Mesothelial cell of epicardium (in vitro differentiated cells): Measurements from ENCODE around the gene SPRED2. TPM values are rescaled to one million over a fixed set of nuclear protein-coding genes. Genes with fewer than 3 reads are reported as not detected.

ENCODE experiments used
- DNase-seq, 2 experiments: peaks; one replicate each; pipeline ENCODE4 v3.0.0; 2021; ENCODE audit warnings: low spot score in 2 of 2; ENCODE audit not compliant: unreplicated experiment in 2 of 2
- H3K27ac Mint-ChIP-seq: 2 replicates; pipeline ENCODE4 v1.8.0; 2021; ENCODE audit warnings: mixed read lengths
- H3K27me3 Mint-ChIP-seq: 2 replicates; pipeline ENCODE4 v1.8.0; 2021; ENCODE audit warnings: low read depth, mixed read lengths
- H3K36me3 Mint-ChIP-seq: 2 replicates; pipeline ENCODE4 v1.8.0; 2021; ENCODE audit warnings: mixed read lengths
- H3K4me1 Mint-ChIP-seq: 2 replicates; pipeline ENCODE4 v1.8.0; 2021; ENCODE audit warnings: mixed read lengths
- H3K4me3 Mint-ChIP-seq: 2 replicates; pipeline ENCODE4 v1.8.0; 2021; ENCODE audit warnings: mild to moderate bottlenecking, moderate library complexity, mixed read lengths
- H3K9me3 Mint-ChIP-seq: 2 replicates; pipeline ENCODE4 v1.8.0; 2021; ENCODE audit warnings: mixed read lengths
- total RNA-seq: library from RNA; stranded (reverse); gene quantifications from 3 replicates; pipeline ENCODE4 v1.2.1, GENCODE V29; 2021
- TF ChIP-seq, protein P1 (sequence below): fragments of 200-600 bp; sonication (generic); IDR thresholded peaks from one replicate; pipeline ENCODE4 v1.5.0; 2021; ENCODE audit warnings: antibody characterized with exemption; ENCODE audit not compliant: unreplicated experiment

Gene SPRED2
- total RNA-seq, 1 donor from 2014 or later, result 31.5 TPM

- no peak overlapping the region for H3K4me3 Mint-ChIP-seq
- DNase-seq, result no peak
- H3K4me1 Mint-ChIP-seq, result peaks cover 9% of the 10 kb centered on the region
- H3K27ac Mint-ChIP-seq, result peak overlapping the region; percentile 75
- no peaks in the 10 kb centered on the region for H3K9me3 Mint-ChIP-seq
- no peaks in the 10 kb centered on the region for H3K27me3 Mint-ChIP-seq
- TF ChIP-seq, protein P1, sequence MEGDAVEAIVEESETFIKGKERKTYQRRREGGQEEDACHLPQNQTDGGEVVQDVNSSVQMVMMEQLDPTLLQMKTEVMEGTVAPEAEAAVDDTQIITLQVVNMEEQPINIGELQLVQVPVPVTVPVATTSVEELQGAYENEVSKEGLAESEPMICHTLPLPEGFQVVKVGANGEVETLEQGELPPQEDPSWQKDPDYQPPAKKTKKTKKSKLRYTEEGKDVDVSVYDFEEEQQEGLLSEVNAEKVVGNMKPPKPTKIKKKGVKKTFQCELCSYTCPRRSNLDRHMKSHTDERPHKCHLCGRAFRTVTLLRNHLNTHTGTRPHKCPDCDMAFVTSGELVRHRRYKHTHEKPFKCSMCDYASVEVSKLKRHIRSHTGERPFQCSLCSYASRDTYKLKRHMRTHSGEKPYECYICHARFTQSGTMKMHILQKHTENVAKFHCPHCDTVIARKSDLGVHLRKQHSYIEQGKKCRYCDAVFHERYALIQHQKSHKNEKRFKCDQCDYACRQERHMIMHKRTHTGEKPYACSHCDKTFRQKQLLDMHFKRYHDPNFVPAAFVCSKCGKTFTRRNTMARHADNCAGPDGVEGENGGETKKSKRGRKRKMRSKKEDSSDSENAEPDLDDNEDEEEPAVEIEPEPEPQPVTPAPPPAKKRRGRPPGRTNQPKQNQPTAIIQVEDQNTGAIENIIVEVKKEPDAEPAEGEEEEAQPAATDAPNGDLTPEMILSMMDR, result no peak
- H3K36me3 Mint-ChIP-seq, result peaks cover 44% of the 10 kb centered on the region
Observed at GRCh38 chr2:65316072-65316471, 116.3 kb downstream of the SPRED2 start.

DNA sequence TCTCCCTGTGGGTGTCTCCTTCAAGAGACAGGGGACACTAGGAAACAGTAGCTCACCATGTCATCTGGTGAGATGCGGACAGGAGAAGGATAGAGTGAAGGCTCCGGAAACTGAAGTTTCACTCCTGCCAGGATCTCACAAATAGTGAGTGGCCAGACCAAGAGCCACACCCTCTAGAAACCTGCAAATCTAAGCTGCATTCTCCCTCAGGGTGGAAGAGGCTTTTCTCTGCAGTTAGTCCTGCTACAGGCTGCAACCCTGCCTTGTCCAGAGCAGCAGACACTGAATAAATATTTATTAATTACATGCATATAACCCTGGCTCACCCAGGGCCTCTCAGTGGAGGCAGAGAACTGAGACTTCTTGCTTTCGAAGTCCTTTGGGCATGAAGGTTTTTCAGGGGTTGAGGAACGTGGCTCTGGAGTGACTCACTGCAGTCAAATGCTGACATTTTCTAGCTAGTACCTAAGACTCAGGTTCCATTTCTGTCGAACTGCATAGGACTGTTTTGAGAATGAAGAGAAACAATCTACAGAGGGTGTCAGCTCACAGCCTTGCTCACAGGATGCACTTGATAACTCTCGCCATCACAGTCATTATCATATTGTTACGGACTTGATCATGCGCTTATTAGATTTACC is 117.5 kb downstream of the SPRED2 start:
- peaks cover 44% of the 10 kb centered on the region for H3K36me3 Mint-ChIP-seq
- TF ChIP-seq, protein P1, result no peak
- H3K27me3 Mint-ChIP-seq, result no peaks in the 10 kb centered on the region
- H3K4me3 Mint-ChIP-seq, result no peak overlapping the region
- no peak for DNase-seq
- peaks cover 17% of the 10 kb centered on the region for H3K4me1 Mint-ChIP-seq
- no peaks in the 10 kb centered on the region for H3K9me3 Mint-ChIP-seq
- no peak overlapping the region for H3K27ac Mint-ChIP-seq

DNA sequence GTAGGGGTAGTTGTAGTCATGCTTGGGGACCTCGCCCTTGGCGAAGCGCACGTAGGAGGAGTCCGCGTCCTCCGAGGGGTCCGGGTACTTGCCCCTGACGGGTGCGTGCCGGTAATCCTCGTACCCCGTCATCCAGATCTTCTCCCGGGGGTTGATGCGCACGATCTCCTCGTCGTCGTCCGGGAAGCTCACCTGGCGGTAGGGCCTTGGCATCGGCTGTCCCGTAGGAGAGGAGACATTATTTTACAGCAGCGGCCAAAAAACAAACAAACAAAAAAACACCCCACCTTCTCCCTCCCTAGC is 118.5 kb downstream of the SPRED2 start:
- DNase-seq, result no peak
- no peaks in the 10 kb centered on the region for H3K27me3 Mint-ChIP-seq
- peaks cover 42% of the 10 kb centered on the region for H3K36me3 Mint-ChIP-seq
- H3K4me3 Mint-ChIP-seq, result no peak overlapping the region
- TF ChIP-seq, protein P1, result no peak
- peaks cover 22% of the 10 kb centered on the region for H3K4me1 Mint-ChIP-seq
- no peaks in the 10 kb centered on the region for H3K9me3 Mint-ChIP-seq
- no peak overlapping the region for H3K27ac Mint-ChIP-seq

DNA sequence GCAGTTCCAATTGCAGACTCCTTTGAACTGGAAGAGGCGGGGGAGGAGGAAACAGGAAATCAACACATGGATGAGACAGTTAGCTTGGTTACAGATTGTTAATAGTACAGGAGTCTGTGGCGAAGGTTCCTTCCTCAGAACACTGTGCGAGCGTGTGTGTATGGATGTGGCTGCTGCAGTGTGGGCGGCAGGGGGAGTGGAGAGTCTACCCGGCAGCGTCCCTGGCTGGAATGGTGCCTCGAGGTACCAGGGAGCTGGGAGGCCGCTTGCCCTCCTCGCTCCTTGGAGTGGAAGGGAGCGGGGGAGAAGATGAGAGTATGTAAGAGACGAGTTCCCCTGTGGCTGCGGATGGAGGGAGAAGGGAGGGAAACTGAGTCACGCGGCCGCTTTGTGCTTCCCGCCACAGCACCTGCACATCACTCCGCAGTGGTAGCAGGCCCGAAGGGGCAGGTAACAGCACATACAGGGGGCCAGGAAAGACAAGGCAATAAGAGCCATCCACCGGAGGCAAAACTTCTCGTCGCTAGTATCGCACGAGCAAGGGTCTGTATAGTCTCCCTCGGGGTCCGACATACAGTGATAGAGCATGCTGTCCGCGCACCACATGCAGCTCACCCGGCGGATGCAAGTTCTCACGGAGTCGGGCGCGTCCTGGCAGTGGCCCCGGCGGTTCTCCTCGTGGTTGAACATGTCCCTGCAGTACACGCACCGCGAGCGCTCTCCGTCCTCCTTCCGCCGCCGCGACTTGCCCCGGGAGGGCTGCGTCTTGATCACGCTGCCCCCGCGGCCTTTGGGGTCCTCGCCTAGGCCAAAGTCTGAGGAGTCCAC is 119.1 kb downstream of the SPRED2 start:
- TF ChIP-seq, protein P1, result no peak
- Mint-ChIP-seq H3K4me3 (no peak overlapping the region), H3K27ac (peak overlapping the region; percentile 5), H3K4me1 (peaks cover 22% of the 10 kb centered on the region), H3K9me3 (no peaks in the 10 kb centered on the region), H3K27me3 (no peaks in the 10 kb centered on the region), H3K36me3 (peaks cover 42% of the 10 kb centered on the region)
- DNase-seq, result no peak

DNA sequence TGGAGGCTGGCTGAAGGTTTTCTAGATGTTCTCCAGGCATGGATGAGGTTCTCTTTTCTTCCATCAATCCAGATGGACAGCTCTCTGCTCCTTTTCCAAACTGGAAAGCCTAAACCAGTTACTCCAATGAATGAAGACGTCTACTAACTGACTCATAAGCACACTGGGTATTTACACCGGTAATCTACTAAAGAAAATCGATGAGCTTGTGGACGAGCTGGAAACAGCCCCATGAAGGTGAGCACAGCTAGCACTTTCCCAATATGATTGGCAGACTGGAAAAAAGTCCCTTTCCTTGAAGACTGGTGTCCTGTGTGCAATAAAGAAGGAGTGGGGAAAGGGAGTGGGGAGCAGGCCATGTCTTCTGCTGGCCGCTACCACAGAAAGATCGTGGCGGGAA is 120.8 kb downstream of the SPRED2 start:
- H3K27ac Mint-ChIP-seq, result no peak overlapping the region
- no peak for DNase-seq
- H3K9me3 Mint-ChIP-seq, result no peaks in the 10 kb centered on the region
- TF ChIP-seq, protein P1, result no peak
- H3K36me3 Mint-ChIP-seq, result peaks cover 36% of the 10 kb centered on the region
- H3K4me3 Mint-ChIP-seq, result no peak overlapping the region
- peaks cover 20% of the 10 kb centered on the region for H3K4me1 Mint-ChIP-seq
- H3K27me3 Mint-ChIP-seq, result no peaks in the 10 kb centered on the region
